ENCODE results near the gene DAAM2. TPM values are rescaled to one million over a fixed set of nuclear protein-coding genes. Genes with fewer than 3 reads are reported as not detected.

DAAM2 gene
- total RNA-seq, 2 experiments from 2014 or later, result not detected

GRCh38 chr6:39938773-39939654, 146.8 kb downstream of the DAAM2 start:
- Histone ChIP-seq H3K27me3 (ENCODE audit: control insufficient read depth in 1 of 2, insufficient read depth in 2 of 2, low read length in 2 of 2) (peaks cover 0 to 7% of the 10 kb centered on the region in 2 experiments), H3K4me1 (ENCODE audit: insufficient read depth, low read length) (peaks cover 5% of the 10 kb centered on the region), H3K36me3 (ENCODE audit: insufficient read depth, low read length) (no peaks in the 10 kb centered on the region), H3K4me3 (ENCODE audit: low read length) (no peak overlapping the region), H3K9me3 (ENCODE audit: control insufficient read depth in 1 of 2, insufficient read depth in 1 of 2, low read length in 2 of 2) (peaks cover 0 to 5% of the 10 kb centered on the region in 2 experiments), H3K27ac (ENCODE audit: low read depth in 1 of 2, low read length in 2 of 2) (no peak overlapping the region)
- Mint-ChIP-seq H3K27me3 (no peaks in the 10 kb centered on the region), H3K36me3 (ENCODE audit: low read depth) (no peaks in the 10 kb centered on the region), H3K9me3 (no peaks in the 10 kb centered on the region), H3K4me1 (ENCODE audit: low read depth) (peaks cover 4% of the 10 kb centered on the region), H3K27ac (no peak overlapping the region), H3K4me3 (no peak overlapping the region)
- intact Hi-C loops (cut with DNase I, micrococcal nuclease), result no loop called here
- ChIA-PET CTCF (no interaction called here), POLR2A (no interaction called here)
- ATAC-seq (ENCODE audit: poor library complexity) (no peak), DNase-seq (no peak)
- no peak for TF ChIP-seq CTCF (IDR thresholded peaks at IDR 0.05)

GRCh38 chr6:39941138-39941537, 149.0 kb downstream of the DAAM2 start:
- Mint-ChIP-seq H3K4me3 (no peak overlapping the region), H3K27ac (no peak overlapping the region), H3K9me3 (no peaks in the 10 kb centered on the region), H3K27me3 (no peaks in the 10 kb centered on the region), H3K36me3 (ENCODE audit: low read depth) (no peaks in the 10 kb centered on the region), H3K4me1 (ENCODE audit: low read depth) (no peaks in the 10 kb centered on the region)
- intact Hi-C loops (cut with DNase I, micrococcal nuclease), result no loop called here
- Histone ChIP-seq H3K4me3 (ENCODE audit: low read length) (no peak overlapping the region), H3K4me1 (ENCODE audit: insufficient read depth, low read length) (no peaks in the 10 kb centered on the region), H3K27me3 (ENCODE audit: control insufficient read depth in 1 of 2, insufficient read depth in 2 of 2, low read length in 2 of 2) (peaks cover 0 to 2% of the 10 kb centered on the region in 2 experiments), H3K9me3 (ENCODE audit: control insufficient read depth in 1 of 2, insufficient read depth in 1 of 2, low read length in 2 of 2) (no peaks in the 10 kb centered on the region), H3K27ac (ENCODE audit: low read depth in 1 of 2, low read length in 2 of 2) (no peak overlapping the region), H3K36me3 (ENCODE audit: insufficient read depth, low read length) (no peaks in the 10 kb centered on the region)
- DNase-seq (no peak), ATAC-seq (ENCODE audit: poor library complexity) (no peak)
- CTCF ChIA-PET, result no interaction called here
- no peak for TF ChIP-seq CTCF (IDR thresholded peaks at IDR 0.05)
- POLR2A ChIA-PET, result no interaction called here

GRCh38 chr6:39941820-39942219, 149.6 kb downstream of the DAAM2 start:
- Mint-ChIP-seq H3K27ac (no peak overlapping the region), H3K4me1 (ENCODE audit: low read depth) (no peaks in the 10 kb centered on the region), H3K36me3 (ENCODE audit: low read depth) (no peaks in the 10 kb centered on the region), H3K4me3 (no peak overlapping the region), H3K9me3 (no peaks in the 10 kb centered on the region), H3K27me3 (no peaks in the 10 kb centered on the region)
- ATAC-seq (ENCODE audit: poor library complexity) (no peak), DNase-seq (no peak)
- POLR2A ChIA-PET, result no interaction called here
- intact Hi-C loops (cut with DNase I, micrococcal nuclease), result no loop called here
- Histone ChIP-seq H3K27ac (ENCODE audit: low read depth in 1 of 2, low read length in 2 of 2) (no peak overlapping the region), H3K4me1 (ENCODE audit: insufficient read depth, low read length) (no peaks in the 10 kb centered on the region), H3K27me3 (ENCODE audit: control insufficient read depth in 1 of 2, insufficient read depth in 2 of 2, low read length in 2 of 2) (peaks cover 0 to 2% of the 10 kb centered on the region in 2 experiments), H3K36me3 (ENCODE audit: insufficient read depth, low read length) (no peaks in the 10 kb centered on the region), H3K4me3 (ENCODE audit: low read length) (no peak overlapping the region), H3K9me3 (ENCODE audit: control insufficient read depth in 1 of 2, insufficient read depth in 1 of 2, low read length in 2 of 2) (no peaks in the 10 kb centered on the region)
- CTCF ChIA-PET, result no interaction called here
- no peak for TF ChIP-seq CTCF (IDR thresholded peaks at IDR 0.05)
